ENCODE results near the gene GPR176.
"Not testable (repeated sequence)": the region's sequence is repeated elsewhere in the genome, so short reads cannot be mapped to it uniquely, and the experiment has no call there.

Gene GPR176

DNA sequence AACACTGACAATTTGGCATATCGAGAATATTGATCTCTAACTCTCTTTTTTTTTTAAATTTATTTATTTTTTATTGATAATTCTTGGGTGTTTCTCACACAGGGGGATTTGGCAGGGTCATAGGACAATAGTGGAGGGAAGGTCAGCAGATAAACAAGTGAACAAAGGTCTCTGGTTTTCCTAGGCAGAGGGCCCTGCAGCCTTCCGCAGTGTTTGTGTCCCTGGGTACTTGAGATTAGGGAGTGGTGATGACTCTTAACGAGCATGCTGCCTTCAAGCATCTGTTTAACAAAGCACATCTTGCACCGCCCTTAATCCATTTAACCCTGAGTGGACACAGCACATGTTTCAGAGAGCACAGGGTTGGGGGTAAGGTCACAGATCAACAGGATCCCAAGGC lies 27.0 kb downstream of the GPR176 start:
- not testable (repeated sequence) for H3K36me3 ChIP-seq (ENCODE audit: control insufficient read depth in 1 of 2, insufficient read depth in 2 of 2, low read depth in 1 of 2, low read length in 2 of 2); H2BK12ac ChIP-seq (ENCODE audit: low read length in 2 of 2); H2AFZ ChIP-seq (ENCODE audit: low read depth, low read length); H3K4ac ChIP-seq (ENCODE audit: low read depth in 1 of 2, low read length in 2 of 2); H4K91ac ChIP-seq (ENCODE audit: low read length); H2AK5ac ChIP-seq (ENCODE audit: low read length, severe bottlenecking); H3K14ac ChIP-seq (ENCODE audit: low read length in 2 of 2); DNase-seq; H3K23ac ChIP-seq (ENCODE audit: low read length in 2 of 2); H2BK5ac ChIP-seq (ENCODE audit: low read depth, low read length, poor library complexity, severe bottlenecking); H2BK15ac ChIP-seq (ENCODE audit: low read depth, poor library complexity, severe bottlenecking); H3K27me3 ChIP-seq (ENCODE audit: control insufficient read depth in 1 of 2, insufficient read depth in 1 of 2, low read length in 2 of 2); H4K8ac ChIP-seq (ENCODE audit: low read length); H3K4me3 ChIP-seq (ENCODE audit: insufficient read depth in 1 of 2, low read depth in 1 of 2, low read length in 2 of 2); H2BK120ac ChIP-seq (ENCODE audit: low read depth, low read length); H3K4me2 ChIP-seq (ENCODE audit: low read length, poor library complexity, severe bottlenecking); H3K9me3 ChIP-seq (ENCODE audit: control insufficient read depth, low read length); H3K4me1 ChIP-seq (ENCODE audit: control insufficient read depth, insufficient read depth, low read depth, low read length); H3K9ac ChIP-seq (ENCODE audit: low read length); H3K18ac ChIP-seq (ENCODE audit: low read depth in 1 of 2, low read length in 2 of 2); H3K27ac ChIP-seq (ENCODE audit: low read length, poor library complexity, severe bottlenecking)
- WGBS: no CpG with 5 or more reads among the region's 4 CpGs
- peaks cover 22% of the 10 kb centered on the region for H3K79me1 ChIP-seq (replicated peaks; ENCODE audit: low read length, poor library complexity, severe bottlenecking)

DNA sequence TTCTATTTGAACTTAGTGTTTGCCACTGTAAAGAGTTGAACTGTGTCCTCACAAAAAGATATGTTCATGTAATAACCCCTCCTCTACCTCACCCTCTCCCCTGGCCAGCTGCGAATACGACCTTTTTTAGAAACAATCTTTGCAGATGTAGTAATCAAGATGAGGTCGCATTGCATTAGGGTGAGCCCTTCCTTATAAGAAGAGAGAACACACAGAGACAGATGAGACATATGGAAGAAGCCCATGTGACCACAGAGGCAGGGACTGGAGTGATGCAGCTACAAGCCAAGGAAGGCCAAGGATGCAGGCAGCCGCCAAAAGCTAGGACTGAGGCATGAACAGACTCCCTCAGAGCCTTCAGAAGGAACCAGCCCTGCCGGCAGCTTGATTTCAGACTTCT lies 27.6 kb downstream of the GPR176 start:
- Histone ChIP-seq H3K9ac (ENCODE audit: low read length) (no peak overlapping the region), H3K4me2 (ENCODE audit: low read length, poor library complexity, severe bottlenecking) (no peak overlapping the region), H3K18ac (ENCODE audit: low read depth in 1 of 2, low read length in 2 of 2) (peak overlapping the region in 1 of 2 experiments; percentile 21), H3K4ac (ENCODE audit: low read depth in 1 of 2, low read length in 2 of 2) (no peak overlapping the region), H2AK5ac (ENCODE audit: low read length, severe bottlenecking) (no peak overlapping the region), H4K91ac (ENCODE audit: low read length) (no peak overlapping the region), H2AFZ (ENCODE audit: low read depth, low read length) (no peak overlapping the region), H2BK120ac (ENCODE audit: low read depth, low read length) (no peak overlapping the region), H3K9me3 (ENCODE audit: control insufficient read depth, low read length) (no peaks in the 10 kb centered on the region), H3K23ac (ENCODE audit: low read length in 2 of 2) (no peak overlapping the region), H2BK12ac (ENCODE audit: low read length in 2 of 2) (peak overlapping the region in 1 of 2 experiments; percentile 42), H3K79me1 (replicated peaks; ENCODE audit: low read length, poor library complexity, severe bottlenecking) (peaks cover 20% of the 10 kb centered on the region), H3K4me1 (ENCODE audit: control insufficient read depth, insufficient read depth, low read depth, low read length) (no peaks in the 10 kb centered on the region), H2BK15ac (ENCODE audit: low read depth, poor library complexity, severe bottlenecking) (no peak overlapping the region), H3K36me3 (ENCODE audit: control insufficient read depth in 1 of 2, insufficient read depth in 2 of 2, low read depth in 1 of 2, low read length in 2 of 2) (peaks cover 0 to 2% of the 10 kb centered on the region in 2 experiments), H3K27me3 (ENCODE audit: control insufficient read depth in 1 of 2, insufficient read depth in 1 of 2, low read length in 2 of 2) (no peaks in the 10 kb centered on the region), H2BK5ac (ENCODE audit: low read depth, low read length, poor library complexity, severe bottlenecking) (no peak overlapping the region), H3K14ac (ENCODE audit: low read length in 2 of 2) (no peak overlapping the region), H3K27ac (ENCODE audit: low read length, poor library complexity, severe bottlenecking) (no peak overlapping the region), H3K4me3 (ENCODE audit: insufficient read depth in 1 of 2, low read depth in 1 of 2, low read length in 2 of 2) (no peak overlapping the region), H4K8ac (ENCODE audit: low read length) (no peak overlapping the region)
- DNase-seq: no peak
- 89% methylated on average over 5 of the region's 5 CpGs for WGBS

DNA sequence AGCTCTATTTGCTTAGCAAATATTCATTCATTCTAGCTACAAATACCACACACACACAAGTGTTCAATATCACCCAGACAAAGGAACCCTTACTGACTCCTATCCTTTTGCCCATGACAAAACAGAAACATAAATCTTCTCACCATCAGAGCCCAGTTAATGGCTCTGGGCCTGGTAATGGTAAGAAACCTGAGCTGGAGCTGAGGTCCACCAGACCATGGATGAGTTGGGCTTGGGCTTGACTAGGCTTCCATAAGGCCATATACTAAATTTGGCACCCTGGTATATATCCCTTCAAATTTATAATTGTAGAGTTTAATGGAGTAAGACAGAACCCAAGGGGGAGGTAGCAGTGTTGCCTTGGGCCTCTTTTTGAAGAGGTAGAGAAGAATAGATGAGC lies 29.4 kb downstream of the GPR176 start:
- Histone ChIP-seq H4K91ac (ENCODE audit: low read length) (no peak overlapping the region), H3K4me3 (ENCODE audit: insufficient read depth in 1 of 2, low read depth in 1 of 2, low read length in 2 of 2) (no peak overlapping the region), H4K8ac (ENCODE audit: low read length) (no peak overlapping the region), H3K27ac (ENCODE audit: low read length, poor library complexity, severe bottlenecking) (no peak overlapping the region), H3K36me3 (ENCODE audit: control insufficient read depth in 1 of 2, insufficient read depth in 2 of 2, low read depth in 1 of 2, low read length in 2 of 2) (peaks cover 0 to 2% of the 10 kb centered on the region in 2 experiments), H2BK12ac (ENCODE audit: low read length in 2 of 2) (no peak overlapping the region), H2AK5ac (ENCODE audit: low read length, severe bottlenecking) (no peak overlapping the region), H2AFZ (ENCODE audit: low read depth, low read length) (no peak overlapping the region), H3K18ac (ENCODE audit: low read depth in 1 of 2, low read length in 2 of 2) (no peak overlapping the region), H3K14ac (ENCODE audit: low read length in 2 of 2) (no peak overlapping the region), H2BK120ac (ENCODE audit: low read depth, low read length) (no peak overlapping the region), H3K9me3 (ENCODE audit: control insufficient read depth, low read length) (no peaks in the 10 kb centered on the region), H3K79me1 (replicated peaks; ENCODE audit: low read length, poor library complexity, severe bottlenecking) (peaks cover 24% of the 10 kb centered on the region), H3K27me3 (ENCODE audit: control insufficient read depth in 1 of 2, insufficient read depth in 1 of 2, low read length in 2 of 2) (no peaks in the 10 kb centered on the region), H2BK5ac (ENCODE audit: low read depth, low read length, poor library complexity, severe bottlenecking) (no peak overlapping the region), H3K4me2 (ENCODE audit: low read length, poor library complexity, severe bottlenecking) (no peak overlapping the region), H3K4me1 (ENCODE audit: control insufficient read depth, insufficient read depth, low read depth, low read length) (no peaks in the 10 kb centered on the region), H3K9ac (ENCODE audit: low read length) (no peak overlapping the region), H2BK15ac (ENCODE audit: low read depth, poor library complexity, severe bottlenecking) (no peak overlapping the region), H3K23ac (ENCODE audit: low read length in 2 of 2) (no peak overlapping the region), H3K4ac (ENCODE audit: low read depth in 1 of 2, low read length in 2 of 2) (no peak overlapping the region)
- DNase-seq: no peak

DNA sequence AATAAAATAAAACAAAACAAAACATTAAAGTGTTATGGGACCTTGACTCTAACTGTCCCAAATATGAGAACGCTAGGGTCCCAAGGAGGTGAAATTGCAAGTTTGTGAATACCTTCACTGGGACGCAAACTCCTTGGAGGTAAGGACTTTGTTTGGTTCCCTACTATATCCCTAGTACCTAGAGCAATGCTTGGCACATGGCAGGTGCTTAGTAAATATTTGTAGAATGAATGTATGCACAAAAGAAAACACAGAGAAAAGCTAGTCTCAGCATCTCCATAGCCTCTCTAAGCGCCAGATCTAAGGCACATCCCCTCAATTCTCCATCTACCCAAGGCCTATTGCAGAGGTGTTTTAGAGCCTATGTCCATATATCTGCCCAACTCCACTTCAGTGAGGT lies 30.5 kb downstream of the GPR176 start:
- Histone ChIP-seq H4K8ac (ENCODE audit: low read length) (no peak overlapping the region), H3K4me2 (ENCODE audit: low read length, poor library complexity, severe bottlenecking) (no peak overlapping the region), H3K27me3 (ENCODE audit: control insufficient read depth in 1 of 2, insufficient read depth in 1 of 2, low read length in 2 of 2) (no peaks in the 10 kb centered on the region), H3K23ac (ENCODE audit: low read length in 2 of 2) (no peak overlapping the region), H2BK120ac (ENCODE audit: low read depth, low read length) (no peak overlapping the region), H2AK5ac (ENCODE audit: low read length, severe bottlenecking) (no peak overlapping the region), H3K18ac (ENCODE audit: low read depth in 1 of 2, low read length in 2 of 2) (no peak overlapping the region), H3K36me3 (ENCODE audit: control insufficient read depth in 1 of 2, insufficient read depth in 2 of 2, low read depth in 1 of 2, low read length in 2 of 2) (peaks cover 0 to 2% of the 10 kb centered on the region in 2 experiments), H3K14ac (ENCODE audit: low read length in 2 of 2) (no peak overlapping the region), H3K27ac (ENCODE audit: low read length, poor library complexity, severe bottlenecking) (no peak overlapping the region), H2BK12ac (ENCODE audit: low read length in 2 of 2) (peak overlapping the region in 1 of 2 experiments; percentile 77), H3K4me1 (ENCODE audit: control insufficient read depth, insufficient read depth, low read depth, low read length) (no peaks in the 10 kb centered on the region), H3K4ac (ENCODE audit: low read depth in 1 of 2, low read length in 2 of 2) (no peak overlapping the region), H2AFZ (ENCODE audit: low read depth, low read length) (no peak overlapping the region), H3K79me1 (replicated peaks; ENCODE audit: low read length, poor library complexity, severe bottlenecking) (peaks cover 26% of the 10 kb centered on the region), H3K9me3 (ENCODE audit: control insufficient read depth, low read length) (no peaks in the 10 kb centered on the region), H3K9ac (ENCODE audit: low read length) (no peak overlapping the region), H3K4me3 (ENCODE audit: insufficient read depth in 1 of 2, low read depth in 1 of 2, low read length in 2 of 2) (no peak overlapping the region), H4K91ac (ENCODE audit: low read length) (no peak overlapping the region), H2BK5ac (ENCODE audit: low read depth, low read length, poor library complexity, severe bottlenecking) (no peak overlapping the region), H2BK15ac (ENCODE audit: low read depth, poor library complexity, severe bottlenecking) (no peak overlapping the region)
- no peak for DNase-seq
- 95% methylated on average over 3 of the region's 3 CpGs for WGBS

Data from mesenchymal stem cell (in vitro differentiated cells and primary cell).